H4 (cell line): Measurements from ENCODE around the gene RBMS1. TPM values are rescaled to one million over a fixed set of nuclear protein-coding genes. Genes with fewer than 3 reads are reported as not detected.

Experiments used
- DNase-seq: peaks from one replicate; pipeline ENCODE4 v3.0.0-alpha.2; 2015; ENCODE audit warnings: low spot score
- total RNA-seq: library from RNA; depleted of rRNA; stranded (reverse); fragments of >200 nt; shearing (Covaris generic); gene quantifications from 2 replicates; pipeline ENCODE4 v1.2.3, GENCODE V29; 2014

Gene RBMS1
- total RNA-seq, 1 experiment from 2014 or later, result 42.2 TPM

DNA sequence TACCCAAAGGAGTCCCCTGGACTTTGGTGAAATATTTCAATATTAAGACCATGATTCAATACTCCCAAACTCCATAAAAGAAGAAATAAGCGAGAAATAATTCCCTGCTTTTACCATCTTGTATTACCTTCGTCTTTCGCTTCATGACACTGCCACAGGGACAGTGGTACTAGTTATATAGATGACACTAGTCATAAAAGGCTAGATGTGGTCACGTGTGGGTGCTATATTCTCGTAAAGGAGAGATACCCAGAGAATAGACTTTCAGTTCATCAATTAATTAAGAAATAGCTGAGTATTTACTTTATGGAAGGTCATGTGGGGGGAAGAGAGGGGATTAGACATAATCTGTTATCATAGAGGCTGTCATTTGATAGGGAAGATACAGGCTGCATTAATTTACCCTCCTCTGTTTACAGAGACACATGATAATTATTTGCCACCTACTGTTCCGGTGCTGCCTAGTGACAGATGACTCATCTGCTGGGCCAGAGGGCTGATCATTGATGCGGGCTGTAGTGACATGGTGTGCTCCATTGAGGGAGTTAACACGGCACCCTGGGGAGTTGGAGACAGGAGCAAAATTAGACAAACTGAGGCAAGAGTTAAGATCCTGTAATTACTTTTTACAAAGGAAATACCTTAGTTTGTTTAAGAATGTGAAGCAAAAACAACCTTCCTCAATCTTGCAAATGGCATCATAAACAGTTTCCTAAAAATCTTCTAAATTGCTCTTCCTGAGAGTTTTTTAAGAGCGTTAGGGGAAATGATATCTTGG, 215.3 kb downstream of the RBMS1 start:
- DNase-seq, result no peak

DNA sequence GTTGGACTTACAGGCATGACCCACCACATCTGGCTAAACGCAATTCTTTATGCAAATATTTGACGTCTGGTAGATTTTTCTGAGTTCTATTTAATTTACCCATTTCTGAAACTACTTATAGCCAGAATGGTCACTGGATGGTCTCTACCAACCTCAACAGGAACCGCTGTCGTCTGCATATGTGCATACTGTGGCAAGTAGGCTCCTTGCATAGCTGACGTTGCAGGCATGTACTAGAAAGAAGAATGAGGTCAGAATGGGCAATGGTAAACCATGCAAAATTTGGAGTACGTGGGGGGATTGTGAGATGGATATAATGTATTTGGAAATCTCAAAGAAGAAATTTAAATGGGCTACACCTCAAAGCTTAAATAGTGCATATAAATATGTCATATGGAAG, 216.5 kb downstream of the RBMS1 start:
- no peak for DNase-seq

DNA sequence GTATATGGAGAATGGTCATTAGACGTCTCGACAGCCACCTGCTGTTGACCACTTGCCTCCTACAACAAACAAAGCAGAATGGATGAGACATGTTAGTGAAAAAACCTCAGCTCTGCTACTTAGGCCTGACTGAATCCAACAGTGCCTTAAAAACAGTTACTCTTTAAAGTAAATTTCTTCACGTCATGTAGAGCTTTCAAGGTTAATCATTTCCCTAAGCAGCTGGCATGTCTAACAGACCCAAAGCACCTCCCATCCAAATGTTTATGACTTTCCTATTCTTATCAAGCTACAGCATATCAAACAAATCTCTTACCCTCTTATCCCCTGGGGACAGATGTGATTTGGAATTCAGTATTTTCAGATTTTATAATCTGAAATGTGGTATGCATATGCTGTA, 218.0 kb downstream of the RBMS1 start:
- no peak for DNase-seq

DNA sequence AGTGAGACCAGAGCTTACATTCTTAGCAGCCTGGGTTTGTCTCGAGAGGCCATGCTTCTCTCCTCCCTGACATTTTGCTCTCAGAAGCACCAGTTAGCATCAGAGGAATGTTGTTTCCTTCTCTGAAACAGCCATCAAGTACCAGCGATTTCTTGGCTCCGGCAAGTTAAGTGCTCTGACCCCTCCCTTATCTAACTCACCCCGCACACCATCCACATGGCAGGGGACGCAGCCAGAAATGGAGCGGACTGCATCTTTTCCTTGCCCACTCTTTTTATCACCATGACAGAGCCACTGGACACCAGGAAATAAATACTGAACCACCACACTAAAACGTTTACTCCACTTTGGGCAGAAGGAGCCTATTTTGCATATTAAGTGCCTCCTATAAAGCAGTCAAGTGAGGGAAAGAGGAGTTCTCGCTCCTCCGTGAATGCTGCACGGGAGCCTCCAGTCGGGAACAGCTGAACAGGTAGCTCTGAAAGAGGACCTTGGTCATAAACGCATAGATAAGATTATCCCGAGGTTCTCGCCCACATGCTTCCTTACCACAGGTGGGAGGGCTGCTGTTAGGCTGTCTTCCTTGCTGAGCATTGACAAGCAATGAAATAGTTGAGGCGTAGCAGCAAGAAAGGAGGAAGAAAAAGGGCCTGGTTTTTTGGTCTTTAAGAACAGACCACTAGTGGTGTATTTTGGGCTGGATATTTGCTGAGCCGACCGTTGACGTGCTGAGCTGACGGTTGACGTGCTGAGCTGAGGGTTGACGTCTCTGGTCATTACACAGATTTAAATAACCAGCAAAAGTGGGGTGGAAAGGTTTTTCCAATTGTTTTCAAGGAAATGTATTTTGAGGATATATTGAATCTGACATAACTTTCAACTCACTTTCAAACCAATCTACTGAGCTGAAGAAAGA, 222.2 kb downstream of the RBMS1 start:
- DNase-seq, result no peak

DNA sequence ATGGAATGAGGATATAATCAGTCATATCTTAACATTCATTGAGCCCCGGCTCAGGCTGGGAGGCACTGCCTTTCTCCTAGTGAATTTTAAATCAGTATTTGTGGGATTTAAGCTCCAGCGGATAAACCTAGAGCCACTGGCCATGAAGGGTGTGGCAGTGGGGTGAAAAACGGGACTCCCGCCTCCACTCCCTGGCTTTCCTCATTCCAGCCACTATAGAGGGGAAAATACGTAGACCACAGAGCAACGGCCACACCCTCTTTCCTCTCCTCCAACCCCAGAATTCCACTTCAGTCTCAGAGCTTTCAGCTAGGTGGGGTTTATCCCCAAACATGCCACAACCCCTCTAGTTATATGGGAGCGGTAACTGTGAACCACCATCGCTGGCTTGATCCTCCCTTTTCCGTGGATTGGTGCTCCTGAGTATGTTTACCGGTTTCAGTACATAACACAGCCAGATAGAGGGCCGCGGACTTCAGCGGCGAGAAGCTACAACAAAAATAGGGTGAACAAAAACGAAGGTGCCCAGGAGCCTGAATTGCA, 223.0 kb downstream of the RBMS1 start:
- DNase-seq, result peak; percentile 53

DNA sequence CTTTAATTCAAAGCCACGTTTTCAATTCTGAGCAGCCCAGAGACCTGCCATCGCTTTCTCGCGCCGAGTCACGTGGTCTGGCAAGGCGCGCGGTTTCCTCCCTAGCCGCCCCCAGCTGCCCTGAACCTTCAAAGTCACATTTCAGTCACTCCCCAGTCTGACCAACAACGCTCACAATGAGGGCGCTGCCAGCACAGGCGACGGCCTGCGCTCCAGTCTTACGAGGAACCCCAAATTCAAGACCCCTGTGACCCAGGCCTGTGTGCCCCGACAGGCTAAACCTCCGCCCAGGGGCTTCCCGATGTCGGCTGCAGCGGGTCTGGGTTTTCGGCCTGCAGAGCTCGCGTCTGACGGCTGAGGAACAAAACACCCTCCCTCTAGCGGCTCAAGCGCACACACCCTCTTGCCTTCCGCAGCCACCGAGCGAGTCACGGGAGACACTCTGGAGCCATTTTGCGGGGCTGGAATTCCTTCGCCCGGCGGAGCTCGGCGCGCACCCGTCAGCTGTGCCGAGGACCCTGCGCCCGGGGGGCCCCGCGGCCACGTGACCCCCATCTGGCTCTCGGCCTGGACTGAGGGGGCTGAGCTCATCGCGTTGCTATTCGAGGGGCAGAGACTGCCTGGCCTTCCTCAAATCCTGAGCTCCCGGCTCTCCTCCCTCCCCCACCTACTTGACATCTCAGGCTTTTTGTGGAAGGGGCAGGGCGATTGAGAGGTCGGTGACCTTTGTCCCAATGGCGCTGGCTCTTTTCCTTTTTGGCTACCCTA, 223.6 kb downstream of the RBMS1 start:
- peak; percentile 87 for DNase-seq

DNA sequence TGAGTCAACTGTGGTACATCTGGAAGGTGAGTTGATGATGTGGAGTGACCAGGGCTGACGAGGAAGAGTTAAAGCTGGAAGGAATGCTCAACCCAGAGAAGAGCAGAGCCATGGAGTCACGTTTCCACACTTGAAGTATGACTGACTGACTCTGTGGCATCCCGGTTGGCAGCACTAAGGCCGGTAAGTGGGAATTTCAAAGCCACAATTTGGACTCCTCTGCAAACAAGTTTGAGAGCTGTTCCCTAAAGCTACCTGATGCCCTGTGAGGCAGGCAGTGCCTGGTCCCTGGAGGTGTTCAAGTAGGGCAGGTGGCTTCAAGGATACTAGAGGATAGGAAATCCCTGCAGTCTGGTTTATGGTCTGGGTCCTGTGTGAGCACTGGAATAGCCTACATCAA, 224.2 kb downstream of the RBMS1 start:
- no peak for DNase-seq

DNA sequence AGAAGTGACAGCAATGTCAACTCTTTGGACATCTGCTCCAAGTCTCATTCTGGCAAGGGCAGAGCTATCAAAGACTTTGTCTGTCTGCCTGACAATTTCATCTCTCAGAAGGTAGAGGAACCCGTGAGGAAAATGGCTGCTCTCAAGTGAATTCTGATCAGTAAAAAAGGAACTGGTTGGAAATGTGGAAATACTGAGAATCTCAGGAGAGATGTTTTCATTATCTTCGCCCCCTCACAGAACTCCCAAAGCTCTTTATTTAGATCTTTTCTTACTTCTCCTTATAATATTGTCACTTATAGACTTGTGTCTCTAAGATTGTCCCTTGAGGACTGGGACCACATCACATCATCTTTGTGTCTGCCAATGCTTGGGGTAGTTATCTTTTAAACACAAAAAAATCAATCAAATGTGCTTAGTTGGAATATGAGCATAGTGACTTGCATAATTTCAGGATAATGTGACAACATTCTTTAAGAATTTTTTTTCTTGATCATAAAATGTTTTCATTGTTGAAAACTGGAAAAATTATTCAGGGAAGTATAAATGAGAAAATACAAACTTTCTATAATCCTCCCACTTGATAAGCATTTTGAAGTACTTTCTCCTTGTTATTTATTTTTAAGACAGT, 225.3 kb downstream of the RBMS1 start:
- DNase-seq, result no peak

DNA sequence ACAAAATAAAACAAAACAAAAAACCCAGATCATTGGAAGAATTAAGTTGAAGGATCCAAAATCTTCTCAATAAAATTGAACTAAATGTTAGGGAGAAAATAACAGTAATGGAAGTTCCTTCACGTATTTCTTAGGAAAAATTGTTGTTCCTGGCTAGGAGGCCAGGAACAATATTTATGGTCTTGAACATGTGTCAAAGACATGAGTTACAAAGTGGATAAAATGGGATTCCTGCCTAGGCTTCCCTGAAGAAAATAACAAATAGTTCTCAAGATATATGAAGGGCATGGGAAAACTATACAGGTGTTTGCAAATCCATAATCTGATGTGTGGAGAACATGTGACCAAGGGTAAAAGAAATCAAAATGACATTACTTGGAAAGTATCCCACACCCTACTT, 225.9 kb downstream of the RBMS1 start:
- no peak for DNase-seq

DNA sequence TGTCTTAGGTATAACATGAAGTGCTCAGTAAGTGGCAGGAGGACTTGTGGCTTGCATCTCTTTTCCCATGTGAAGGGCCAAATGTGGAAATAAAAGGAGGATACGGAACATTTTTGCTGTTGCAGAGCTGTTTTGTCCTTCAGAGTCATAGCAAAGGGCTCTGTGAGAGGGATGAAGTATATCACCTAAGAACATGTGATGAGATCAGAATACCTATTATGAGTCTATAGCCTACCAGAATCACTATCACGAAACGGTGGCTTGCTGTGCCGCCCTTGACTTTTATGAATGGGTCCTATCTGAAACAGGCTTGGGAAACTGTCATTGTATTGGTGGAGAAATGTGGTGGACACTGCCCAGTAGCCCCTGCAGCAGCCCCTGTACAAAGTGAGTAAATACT, 226.6 kb downstream of the RBMS1 start:
- no peak for DNase-seq

DNA sequence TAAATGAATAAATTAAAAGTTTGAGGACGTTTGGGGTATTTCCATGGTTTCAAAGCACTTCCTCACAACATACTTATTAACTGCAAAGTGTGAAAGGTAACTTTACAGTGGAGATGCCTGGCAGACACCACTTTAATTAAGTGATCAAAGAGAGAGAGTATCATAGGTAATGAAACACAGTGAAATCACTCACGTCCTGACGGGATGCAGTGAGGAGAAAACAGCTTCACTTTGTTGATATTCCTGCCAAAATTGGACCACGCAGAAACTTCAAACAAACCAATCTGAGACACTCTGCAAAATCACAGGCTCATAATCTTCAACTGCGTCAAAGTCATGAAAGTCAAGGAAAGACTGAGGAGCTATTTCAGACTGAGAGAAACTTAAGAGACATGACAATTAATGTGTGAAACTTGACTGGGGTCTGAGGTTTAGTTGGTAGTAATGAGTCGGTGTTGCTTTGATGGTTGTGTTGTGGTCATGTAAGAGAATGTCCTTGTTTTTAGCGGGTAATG, 227.5 kb downstream of the RBMS1 start:
- DNase-seq, result no peak

DNA sequence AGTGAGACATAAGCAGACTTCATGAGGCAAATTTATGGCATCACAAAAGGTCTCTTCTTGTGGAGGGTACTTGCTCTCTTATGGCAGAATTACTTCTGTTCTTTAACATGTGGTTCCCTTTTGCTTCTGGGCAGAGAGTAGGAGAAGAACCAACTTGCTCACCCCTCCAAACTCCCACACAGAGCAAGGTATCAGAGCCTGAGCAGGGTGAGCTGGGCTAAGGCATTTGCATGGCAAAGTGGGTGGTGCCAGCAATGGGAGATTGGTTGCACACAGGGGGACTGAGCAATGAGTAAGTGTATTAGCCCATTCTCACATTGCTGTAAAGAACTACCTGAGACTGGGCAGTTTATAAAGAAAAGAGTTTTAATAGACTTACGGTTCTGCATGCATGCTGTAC, 229.3 kb downstream of the RBMS1 start:
- no peak for DNase-seq

DNA sequence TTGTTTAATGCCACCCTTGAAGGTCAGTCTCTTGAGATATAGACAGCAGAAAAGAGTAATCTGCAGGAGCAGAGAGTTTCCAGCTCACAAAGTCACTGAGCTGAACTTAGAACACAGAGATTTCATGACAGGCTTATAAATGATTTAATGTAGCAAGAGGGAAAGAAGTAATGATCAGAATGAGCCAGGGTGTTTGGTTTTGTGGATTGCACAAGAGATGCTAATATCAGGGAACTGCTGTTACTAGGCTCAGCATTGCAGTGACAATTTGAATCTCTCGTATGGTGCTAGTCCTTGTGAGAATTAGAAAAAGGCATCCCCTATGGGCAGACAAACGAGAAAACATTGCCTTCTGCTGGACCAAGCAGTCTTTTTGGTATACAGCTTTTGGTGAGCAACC, 231.9 kb downstream of the RBMS1 start:
- no peak for DNase-seq

DNA sequence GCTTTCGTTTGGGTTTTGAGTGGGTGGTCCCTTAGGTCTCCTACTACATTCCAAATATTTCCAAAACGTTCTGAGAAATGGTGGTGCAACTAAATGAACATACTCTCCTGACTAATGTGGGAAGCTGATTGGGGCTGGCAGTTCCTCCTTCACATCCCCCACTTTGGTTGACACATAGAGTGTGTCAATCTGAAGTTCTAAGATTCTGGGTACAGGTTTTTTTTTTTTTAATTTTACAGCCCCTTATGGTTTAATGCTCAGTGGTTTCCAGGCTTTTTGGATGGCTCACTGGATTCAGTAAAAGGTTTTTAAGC, 235.2 kb downstream of the RBMS1 start:
- no peak for DNase-seq

DNA sequence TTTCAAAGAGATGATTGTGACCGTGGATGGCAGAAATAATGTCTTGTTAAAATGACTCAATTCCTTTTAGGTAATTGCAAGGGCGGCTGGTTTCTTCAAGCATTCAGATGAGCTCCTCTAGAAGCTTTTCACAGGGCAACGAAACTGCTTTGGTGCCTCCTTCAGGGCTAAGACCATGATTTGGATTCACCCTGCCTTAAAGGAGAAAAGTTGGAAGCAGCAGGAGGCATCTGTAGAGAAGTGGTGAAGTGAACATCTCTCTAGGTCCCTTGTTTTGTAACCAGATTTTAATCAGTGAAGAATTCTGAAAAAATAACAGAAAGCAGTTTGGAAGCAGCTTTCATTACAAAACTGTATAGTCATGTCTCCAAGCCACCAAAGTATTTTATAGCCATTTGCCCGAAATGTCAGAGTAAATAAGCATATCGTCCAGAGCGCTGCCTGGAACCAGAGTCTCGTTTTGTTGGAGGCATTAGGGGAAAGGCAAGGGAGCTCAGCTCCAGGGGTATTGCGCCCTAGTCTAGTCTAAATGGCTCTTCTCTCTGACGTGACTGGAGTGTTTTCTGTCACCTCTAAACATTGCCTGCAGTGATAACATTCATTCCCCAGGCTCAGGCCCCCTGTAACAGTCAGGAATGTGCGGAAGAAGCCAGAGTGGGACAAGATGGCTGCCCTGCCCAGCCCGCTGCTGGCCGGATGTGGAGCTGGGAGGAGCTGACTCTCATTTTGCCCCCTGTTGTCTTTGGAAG, 235.7 kb downstream of the RBMS1 start:
- no peak for DNase-seq

DNA sequence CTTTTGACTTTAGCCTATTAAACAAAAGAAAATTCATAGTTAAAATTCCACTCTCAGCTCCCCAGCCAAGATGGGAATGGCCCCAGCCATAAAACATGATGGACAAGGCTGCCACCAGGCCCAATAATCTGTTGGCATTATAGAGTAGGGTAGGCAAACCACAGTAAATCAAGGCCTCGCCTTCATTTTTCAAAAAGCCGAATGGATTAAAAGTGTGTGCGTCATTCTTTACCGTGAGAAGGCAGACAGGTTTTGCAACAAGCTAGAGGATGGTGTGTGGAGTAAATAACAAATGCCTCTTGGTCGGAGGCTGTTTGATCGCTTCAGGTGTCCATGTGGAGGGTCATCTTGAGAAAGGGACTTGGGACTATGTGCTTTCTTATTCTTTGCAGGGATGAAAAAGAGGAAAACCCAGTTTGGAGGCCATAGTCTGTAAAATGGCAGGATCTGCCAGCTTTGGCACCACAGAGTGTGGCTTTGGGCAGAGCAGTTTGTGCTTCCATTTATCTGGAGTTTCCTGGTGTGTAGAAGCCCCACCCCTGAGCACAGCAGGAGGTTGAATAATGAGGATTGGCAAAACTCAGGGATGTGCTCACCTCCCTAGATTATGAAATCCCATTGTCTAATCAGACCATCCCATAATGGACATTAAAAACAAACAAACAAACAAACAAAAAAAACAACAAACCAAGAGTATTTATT, 236.4 kb downstream of the RBMS1 start:
- no peak for DNase-seq

DNA sequence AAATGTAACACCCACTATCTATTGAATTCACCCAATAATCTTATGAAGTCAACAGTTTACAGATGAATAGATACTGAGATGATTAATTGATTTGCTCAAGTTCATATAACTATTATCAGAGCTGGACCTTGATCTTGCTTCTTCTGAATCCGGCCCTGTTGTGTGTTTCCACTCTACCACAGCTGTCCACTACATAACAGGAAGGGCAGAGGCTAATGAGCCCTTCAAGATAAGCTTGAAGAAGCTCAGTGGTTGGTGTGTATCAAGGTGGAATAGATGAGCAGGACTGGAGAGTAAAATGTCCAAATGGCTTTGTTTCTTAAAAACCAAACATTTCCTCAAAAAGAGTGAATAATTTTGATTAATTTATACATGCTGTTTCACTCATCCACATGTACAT, 237.1 kb downstream of the RBMS1 start:
- no peak for DNase-seq

DNA sequence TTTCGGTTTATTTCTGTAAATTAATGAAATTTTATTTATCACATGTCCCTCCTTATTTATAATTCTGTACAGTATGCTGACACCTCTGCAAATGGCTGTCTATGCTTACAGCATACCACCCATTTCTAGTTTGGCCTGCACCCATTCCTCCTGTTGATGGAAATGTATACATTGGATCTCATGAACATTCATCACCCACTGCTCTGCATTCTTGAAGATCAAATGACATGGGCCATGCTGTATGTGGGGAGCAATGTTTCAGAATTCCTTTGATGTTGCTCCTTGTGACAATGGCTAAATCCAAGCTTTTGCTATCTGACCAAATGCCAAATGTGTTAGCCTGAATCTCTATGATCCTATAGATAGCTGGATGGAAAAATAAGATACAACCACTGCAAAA, 238.2 kb downstream of the RBMS1 start:
- no peak for DNase-seq

DNA sequence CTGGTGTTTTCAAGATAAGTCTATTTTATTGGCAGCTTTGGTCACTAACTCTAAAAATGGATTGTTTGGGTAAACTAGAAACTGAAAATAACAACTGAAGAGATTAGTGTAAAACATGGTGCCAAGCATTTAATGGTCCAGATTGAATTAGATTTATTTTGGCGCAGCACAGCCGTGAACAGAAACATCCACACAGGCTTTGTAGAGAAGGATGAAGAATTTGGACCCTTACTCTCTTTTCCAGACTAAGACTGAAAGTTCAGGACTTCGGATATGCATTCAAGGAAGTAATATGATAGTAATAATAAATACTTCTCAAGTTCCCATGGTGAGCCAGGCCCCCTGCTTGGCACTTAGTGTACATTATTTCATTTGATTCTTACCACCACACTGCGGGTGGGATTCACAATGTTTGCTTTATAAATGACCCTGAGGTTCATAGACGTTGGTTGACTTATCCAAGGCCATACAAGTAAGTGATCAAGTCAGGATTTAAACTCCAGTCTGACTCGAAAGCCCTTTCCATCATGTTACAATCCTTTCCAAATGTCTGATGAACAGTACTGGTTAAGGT, 239.3 kb downstream of the RBMS1 start:
- DNase-seq, result no peak
